DND-41 (cell line): Measurements from ENCODE around the gene COMMD7.
"Not testable (repeated sequence)": the region's sequence is repeated elsewhere in the genome, so short reads cannot be mapped to it uniquely, and the experiment has no call there.

ENCODE experiments used
- CTCF ChIP-seq: IDR thresholded peaks from 2 replicates; pipeline ENCODE4 v1.5.1; 2012; ENCODE audit warnings: borderline replicate concordance, low read length, moderate library complexity, mild to moderate bottlenecking; ENCODE audit not compliant: poor library complexity, severe bottlenecking; ENCODE audit errors: extremely low read depth
- EZH2 ChIP-seq: IDR thresholded peaks from 3 replicates; pipeline ENCODE4 v1.6.1; 2012; ENCODE audit warnings: borderline replicate concordance, low read depth, mild to moderate bottlenecking, moderate library complexity, low read length, inconsistent platforms; ENCODE audit not compliant: severe bottlenecking

GRCh38 chr20:32688966-32689365 lies 54.3 kb downstream of the COMMD7 start:
- TF ChIP-seq CTCF, EZH2: not testable (repeated sequence)
